GM12873 (cell line): ENCODE results near the gene POLR2E.

Experiments used
- TF ChIP-seq, protein P1 (sequence below): IDR thresholded peaks from 2 replicates; pipeline ENCODE4 v1.5.1; 2012; ENCODE audit warnings: low read depth, mild to moderate bottlenecking, moderate library complexity, low read length, control low read depth; ENCODE audit not compliant: insufficient read depth; ENCODE audit errors: missing control alignments

The POLR2E gene

DNA sequence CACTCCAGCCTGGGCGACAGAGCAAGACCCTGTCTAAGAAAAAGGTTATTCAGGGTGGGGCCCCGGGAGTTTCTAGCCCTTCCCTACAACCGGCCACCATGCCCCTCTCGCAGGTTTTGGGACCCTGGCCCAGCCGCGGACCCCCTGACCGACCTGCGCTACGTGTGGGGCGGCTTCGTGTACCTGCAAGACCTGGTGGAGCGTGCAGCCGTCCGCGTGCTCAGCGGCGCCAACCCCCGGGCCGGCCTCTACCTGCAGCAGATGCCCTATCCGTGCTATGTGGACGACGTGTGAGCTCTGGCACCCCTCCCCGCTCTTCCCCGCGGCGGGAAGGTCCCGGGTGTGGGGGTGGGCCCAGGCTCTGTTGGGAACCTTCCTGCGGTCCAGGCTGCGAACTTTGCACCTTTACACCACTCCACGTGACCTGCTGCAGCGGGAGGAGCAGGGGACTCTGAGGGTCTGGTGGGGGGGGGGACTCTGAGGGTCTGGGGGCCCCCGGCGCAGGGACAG, 49.0 kb downstream of the POLR2E start:
- TF ChIP-seq, protein P1, sequence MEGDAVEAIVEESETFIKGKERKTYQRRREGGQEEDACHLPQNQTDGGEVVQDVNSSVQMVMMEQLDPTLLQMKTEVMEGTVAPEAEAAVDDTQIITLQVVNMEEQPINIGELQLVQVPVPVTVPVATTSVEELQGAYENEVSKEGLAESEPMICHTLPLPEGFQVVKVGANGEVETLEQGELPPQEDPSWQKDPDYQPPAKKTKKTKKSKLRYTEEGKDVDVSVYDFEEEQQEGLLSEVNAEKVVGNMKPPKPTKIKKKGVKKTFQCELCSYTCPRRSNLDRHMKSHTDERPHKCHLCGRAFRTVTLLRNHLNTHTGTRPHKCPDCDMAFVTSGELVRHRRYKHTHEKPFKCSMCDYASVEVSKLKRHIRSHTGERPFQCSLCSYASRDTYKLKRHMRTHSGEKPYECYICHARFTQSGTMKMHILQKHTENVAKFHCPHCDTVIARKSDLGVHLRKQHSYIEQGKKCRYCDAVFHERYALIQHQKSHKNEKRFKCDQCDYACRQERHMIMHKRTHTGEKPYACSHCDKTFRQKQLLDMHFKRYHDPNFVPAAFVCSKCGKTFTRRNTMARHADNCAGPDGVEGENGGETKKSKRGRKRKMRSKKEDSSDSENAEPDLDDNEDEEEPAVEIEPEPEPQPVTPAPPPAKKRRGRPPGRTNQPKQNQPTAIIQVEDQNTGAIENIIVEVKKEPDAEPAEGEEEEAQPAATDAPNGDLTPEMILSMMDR, result no peak

DNA sequence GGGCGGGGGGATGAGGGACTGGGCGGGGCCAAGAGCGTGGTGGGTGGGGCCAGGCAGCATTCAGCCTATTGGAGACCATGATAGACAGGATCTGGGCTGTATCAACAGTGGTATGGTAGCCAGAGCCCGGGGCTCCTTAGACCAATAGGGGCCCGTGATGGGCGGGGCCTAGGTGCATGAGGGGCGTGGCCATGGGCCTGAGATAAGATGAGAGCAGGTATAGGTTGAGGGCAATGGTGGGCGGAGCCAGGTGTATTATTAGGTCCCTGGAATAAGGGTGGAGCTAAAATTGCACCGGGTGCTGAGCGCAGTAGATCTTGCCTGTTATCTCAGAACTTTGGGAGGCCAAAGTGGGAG, 50.0 kb downstream of the POLR2E start:
- TF ChIP-seq, protein P1, result no peak

DNA sequence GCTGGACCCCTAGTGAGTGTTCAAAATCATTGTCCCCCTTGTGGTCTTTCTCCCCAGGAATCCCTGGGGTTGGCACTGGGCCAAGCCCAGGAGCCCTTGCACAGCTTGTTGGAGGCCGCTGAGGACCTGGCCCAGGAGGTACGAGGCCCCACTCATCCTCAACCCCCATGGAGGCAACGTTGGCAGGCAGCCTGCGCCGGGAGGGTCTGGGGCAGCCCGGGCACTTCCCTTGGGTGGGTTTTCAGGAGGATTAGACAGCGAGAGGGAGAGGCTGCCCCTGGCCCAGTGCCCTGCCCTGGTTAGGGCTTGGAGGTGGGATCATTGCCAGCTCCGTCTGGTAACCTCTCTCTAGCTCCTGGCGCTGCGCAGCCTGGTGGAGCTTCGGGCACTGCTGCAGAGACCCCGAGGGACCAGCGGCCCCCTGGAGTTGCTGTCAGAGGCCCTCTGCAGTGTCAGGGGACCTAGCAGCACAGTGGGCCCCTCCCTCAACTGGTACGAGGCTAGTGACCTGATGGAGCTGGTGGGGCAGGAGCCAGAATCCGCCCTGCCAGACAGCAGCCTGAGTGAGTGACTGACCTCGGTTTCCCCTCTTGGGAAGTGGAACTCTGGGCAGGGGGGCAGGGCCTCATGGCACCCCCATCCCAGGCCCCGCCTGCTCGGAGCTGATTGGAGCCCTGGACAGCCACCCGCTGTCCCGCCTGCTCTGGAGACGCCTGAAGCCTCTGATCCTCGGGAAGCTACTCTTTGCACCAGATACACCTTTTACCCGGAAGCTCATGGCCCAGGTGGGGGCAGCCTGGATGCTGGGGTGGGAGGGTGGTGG, 52.3 kb downstream of the POLR2E start:
- TF ChIP-seq, protein P1, result no peak

DNA sequence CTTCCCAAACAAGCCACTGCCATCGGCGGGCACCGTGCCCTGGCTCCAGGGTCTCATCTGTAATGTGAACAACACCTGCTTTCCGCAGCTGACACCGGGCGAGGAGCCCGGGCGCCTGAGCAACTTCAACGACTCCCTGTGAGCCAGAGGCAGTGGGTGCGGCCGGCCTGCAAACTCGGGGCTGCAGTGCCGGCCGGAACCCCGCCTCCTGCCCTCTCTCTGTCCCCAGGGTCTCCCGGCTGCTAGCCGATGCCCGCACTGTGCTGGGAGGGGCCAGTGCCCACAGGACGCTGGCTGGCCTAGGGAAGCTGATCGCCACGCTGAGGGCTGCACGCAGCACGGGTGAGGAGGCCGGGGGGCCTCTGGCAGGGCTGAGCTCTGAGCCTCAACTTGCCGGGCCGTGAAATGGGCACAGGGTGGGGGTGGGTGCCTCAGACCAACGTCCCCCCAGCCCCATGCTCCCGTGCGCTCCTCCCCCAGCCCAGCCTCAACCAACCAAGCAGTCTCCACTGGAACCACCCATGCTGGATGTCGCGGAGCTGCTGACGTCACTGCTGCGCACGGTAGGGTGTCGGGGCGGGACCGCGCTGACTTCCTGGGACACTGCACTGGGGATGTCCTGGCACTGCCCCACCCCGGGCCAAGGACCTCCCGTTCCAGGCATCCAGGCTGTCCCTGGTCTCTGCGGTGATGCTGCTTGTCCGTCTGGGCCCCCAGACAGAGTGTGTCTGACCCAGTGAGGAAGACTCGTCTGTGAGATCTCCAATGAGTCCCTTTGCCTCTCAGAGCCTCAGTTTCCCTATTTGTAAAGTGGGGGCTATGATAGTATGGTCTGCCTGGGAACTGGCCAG, 53.1 kb downstream of the POLR2E start:
- TF ChIP-seq, protein P1, result no peak

DNA sequence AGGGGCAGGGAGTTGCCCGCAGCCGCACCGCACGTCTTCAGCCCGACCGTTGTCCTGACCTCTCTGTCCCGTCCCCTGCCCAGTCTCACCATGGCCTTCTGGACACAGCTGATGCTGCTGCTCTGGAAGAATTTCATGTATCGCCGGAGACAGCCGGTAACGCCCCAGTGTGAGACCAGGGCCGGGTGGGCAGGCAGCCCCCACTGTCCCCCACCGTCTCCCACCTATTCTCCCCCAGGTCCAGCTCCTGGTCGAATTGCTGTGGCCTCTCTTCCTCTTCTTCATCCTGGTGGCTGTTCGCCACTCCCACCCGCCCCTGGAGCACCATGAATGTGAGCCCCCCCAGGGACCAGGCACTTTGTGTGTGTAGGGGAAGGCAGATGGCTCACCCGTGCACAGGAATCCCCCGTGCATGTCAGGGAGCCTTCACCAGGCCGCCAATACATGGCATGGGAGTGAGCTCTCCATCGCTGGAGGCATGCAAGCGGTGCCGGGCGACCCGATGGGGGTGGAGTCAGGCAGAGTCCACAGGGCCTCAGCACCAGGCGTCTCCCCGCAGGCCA, 53.8 kb downstream of the POLR2E start:
- TF ChIP-seq, protein P1, result no peak

- TF ChIP-seq, protein P1, result no peak
Measured at GRCh38 chr19:1040476-1041271, 54.5 kb downstream of the POLR2E start.
